Right atrium auricular region (tissue), 2 donors: ENCODE data around the gene MCF2L2. TPM values are rescaled to one million over a fixed set of nuclear protein-coding genes. Genes with fewer than 3 reads are reported as not detected.
A peak's percentile ranks its signal among the peaks of the same experiment; 100 is the strongest.

ENCODE experiments used
- DNase-seq: peaks from one replicate; pipeline ENCODE4 v3.0.0-alpha.2; 2019; ENCODE audit warnings: low spot score
- H3K27ac ChIP-seq, 2 donors: fragments of 200-600 bp; sonication (generic); 1 replicate in 1 of 2; 2 replicates in 1 of 2; pipeline ENCODE4 v1.5.1; 2016 to 2019
- H3K27me3 ChIP-seq, 2 donors: fragments of 200-600 bp; sonication (generic); one replicate each; pipeline versions ENCODE4 v1.5.1 to v1.6.0; 2017 to 2019
- H3K36me3 ChIP-seq: fragments of 200-600 bp; sonication (generic); one replicate; pipeline ENCODE4 v1.5.1; 2016
- H3K4me1 ChIP-seq, 2 donors: fragments of 200-600 bp; sonication (generic); one replicate each; pipeline versions ENCODE4 v1.5.1 to v1.6.0; 2017 to 2019
- H3K4me3 ChIP-seq, 2 donors: fragments of 200-600 bp; sonication (generic); 1 replicate in 1 of 2; 2 replicates in 1 of 2; pipeline ENCODE4 v1.5.1; 2017 to 2019; ENCODE audit warnings: mild to moderate bottlenecking in 1 of 2, moderate library complexity in 1 of 2
- H3K9me3 ChIP-seq, 2 donors: fragments of 200-600 bp; sonication (generic); one replicate each; pipeline ENCODE4 v1.5.1; 2019
- total RNA-seq, 2 donors: library from RNA; depleted of rRNA; stranded (reverse); fragments of >200 nt; gene quantifications; one replicate each; pipeline ENCODE4 v1.1.0, GENCODE V29; 2016
- TF ChIP-seq, protein P1 (sequence below), 2 donors: fragments of 200-600 bp; sonication (generic); IDR thresholded peaks; one replicate each; pipeline ENCODE4 v1.5.1; 2019; ENCODE audit warnings: antibody characterized with exemption in 2 of 2

The MCF2L2 gene
- total RNA-seq, 2 donors from 2014 or later, result 0.08 TPM; not detected in 1

DNA sequence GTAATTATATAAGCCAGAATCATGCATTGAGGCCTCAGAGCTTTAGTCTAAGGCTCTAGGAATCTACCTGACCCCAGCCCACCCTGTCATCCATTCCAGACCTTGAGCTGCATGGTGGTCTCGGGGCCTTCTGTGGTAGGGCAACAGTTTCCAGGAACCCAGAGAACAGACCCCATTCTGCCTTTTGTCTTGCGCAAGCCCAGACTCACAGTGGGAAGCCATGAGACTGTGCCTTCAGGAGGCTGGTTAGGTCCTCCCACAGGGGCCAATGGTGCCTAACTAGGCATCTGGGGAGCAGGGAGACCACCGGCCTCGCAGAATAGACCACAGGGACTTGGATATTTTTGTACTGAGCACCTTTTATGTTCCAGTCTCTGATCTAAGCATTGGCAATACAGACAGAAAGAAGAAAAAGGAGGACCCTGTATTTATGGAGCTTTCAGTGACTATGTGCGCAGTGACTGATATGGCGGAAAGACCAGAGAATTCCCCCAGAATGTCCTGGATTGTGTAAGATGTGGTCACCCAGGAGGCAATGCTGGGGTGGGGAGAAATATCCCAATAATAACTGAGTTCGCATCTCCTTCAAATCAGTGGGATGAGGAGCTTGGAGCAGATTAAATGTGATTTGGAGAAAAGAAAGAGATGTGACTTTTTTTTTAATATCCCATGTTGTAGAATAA lies 40.1 kb downstream of the MCF2L2 start:
- no peaks in the 10 kb centered on the region for H3K36me3 ChIP-seq
- H3K27me3 ChIP-seq, result no peaks in the 10 kb centered on the region
- no peak for DNase-seq
- no peak overlapping the region for H3K27ac ChIP-seq
- TF ChIP-seq, protein P1, sequence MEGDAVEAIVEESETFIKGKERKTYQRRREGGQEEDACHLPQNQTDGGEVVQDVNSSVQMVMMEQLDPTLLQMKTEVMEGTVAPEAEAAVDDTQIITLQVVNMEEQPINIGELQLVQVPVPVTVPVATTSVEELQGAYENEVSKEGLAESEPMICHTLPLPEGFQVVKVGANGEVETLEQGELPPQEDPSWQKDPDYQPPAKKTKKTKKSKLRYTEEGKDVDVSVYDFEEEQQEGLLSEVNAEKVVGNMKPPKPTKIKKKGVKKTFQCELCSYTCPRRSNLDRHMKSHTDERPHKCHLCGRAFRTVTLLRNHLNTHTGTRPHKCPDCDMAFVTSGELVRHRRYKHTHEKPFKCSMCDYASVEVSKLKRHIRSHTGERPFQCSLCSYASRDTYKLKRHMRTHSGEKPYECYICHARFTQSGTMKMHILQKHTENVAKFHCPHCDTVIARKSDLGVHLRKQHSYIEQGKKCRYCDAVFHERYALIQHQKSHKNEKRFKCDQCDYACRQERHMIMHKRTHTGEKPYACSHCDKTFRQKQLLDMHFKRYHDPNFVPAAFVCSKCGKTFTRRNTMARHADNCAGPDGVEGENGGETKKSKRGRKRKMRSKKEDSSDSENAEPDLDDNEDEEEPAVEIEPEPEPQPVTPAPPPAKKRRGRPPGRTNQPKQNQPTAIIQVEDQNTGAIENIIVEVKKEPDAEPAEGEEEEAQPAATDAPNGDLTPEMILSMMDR (IDR thresholded peaks at IDR 0.05), result no peak
- no peak overlapping the region for H3K4me3 ChIP-seq
- peaks cover 0 to 5% of the 10 kb centered on the region in 2 donors for H3K4me1 ChIP-seq
- no peaks in the 10 kb centered on the region for H3K9me3 ChIP-seq

DNA sequence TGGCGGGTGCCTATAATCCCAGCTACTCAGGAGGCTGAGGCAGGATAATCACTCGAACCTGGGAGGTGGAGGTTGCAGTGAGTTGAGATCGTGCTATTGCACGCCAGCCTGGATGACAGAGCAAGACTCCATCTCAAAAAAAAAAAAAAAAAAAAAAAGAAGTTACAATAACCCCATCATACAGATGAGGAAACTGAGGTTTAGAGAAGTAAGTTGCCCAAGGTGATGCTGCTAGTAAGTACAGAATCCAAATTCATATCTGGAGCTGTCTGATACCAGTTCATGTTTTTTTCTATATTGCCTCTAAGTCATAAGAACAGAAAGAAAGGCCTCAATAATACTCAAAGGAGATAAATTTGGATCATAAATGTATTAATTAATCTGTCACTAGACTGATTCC lies 40.6 kb downstream of the MCF2L2 start:
- H3K27ac ChIP-seq, result no peak overlapping the region
- TF ChIP-seq, protein P1 (IDR thresholded peaks at IDR 0.05), result no peak
- H3K4me3 ChIP-seq, result no peak overlapping the region
- no peaks in the 10 kb centered on the region for H3K27me3 ChIP-seq
- peaks cover 0 to 5% of the 10 kb centered on the region in 2 donors for H3K4me1 ChIP-seq
- DNase-seq, result no peak
- no peaks in the 10 kb centered on the region for H3K36me3 ChIP-seq
- H3K9me3 ChIP-seq, result no peaks in the 10 kb centered on the region

DNA sequence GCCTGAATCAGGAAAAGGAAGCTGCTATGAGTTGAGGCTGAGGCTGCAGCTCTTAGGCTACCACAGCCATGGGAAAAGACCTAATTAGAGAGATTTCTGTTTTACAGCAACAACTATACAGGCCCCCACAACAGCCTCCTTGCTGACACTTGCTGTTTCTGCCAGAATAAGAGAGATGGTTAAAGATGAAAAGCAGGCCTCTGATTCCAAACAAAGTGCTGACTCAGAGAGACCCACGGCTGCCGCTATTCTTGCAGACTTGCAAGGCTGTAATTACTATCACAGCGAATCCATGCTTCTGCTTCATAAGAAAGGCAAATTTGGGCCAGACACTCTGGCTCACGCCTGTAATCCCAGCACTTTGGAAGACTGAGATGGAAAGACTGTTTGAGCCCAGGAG lies 41.8 kb downstream of the MCF2L2 start:
- H3K27me3 ChIP-seq, result no peaks in the 10 kb centered on the region
- H3K4me3 ChIP-seq, result no peak overlapping the region
- H3K4me1 ChIP-seq, result peaks cover 0 to 5% of the 10 kb centered on the region in 2 donors
- no peak for DNase-seq
- H3K9me3 ChIP-seq, result no peaks in the 10 kb centered on the region
- no peak overlapping the region for H3K27ac ChIP-seq
- TF ChIP-seq, protein P1 (IDR thresholded peaks at IDR 0.05), result no peak
- no peaks in the 10 kb centered on the region for H3K36me3 ChIP-seq

DNA sequence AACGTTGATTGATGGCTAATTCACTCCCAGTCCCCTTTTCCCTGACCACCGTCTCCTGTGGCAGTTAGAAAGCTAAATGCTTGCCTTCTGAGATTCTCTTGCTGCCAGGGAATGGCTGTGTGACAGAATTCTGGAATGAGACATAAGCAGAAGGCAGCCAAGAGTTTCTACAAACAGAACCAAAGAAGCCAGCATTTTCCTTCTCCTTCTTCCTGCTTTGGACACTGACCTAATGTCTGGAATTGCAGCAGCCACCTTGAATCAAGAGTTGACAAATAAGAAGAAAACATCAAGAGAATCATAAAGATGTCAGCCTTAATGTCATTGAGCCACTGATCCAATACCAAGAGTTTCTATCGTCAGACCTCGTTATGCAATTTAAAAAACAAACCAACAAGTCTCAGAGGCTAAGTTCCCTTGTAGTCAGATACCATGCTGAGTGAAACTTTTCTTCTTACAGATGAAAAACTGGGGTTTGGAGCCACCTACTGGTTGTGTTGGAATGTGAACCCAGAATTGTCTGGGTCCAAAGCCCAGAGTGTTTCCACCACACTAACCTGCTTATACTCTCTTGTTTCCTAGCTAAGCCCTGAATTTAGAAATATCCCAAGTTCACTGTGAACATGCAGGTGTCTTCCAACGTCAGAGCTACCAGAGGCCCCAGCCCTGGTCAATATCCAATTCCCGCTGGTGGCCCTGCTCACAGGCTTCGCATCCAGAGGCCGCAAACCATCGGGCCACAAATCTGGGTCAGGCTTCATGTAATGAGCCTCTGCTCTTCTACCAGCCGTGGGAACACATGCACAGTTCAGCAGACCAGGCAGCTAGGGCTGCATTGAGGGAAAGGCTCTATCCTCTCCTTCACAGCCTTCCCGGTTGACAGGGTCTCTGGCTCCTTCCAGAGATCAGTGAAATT lies 42.5 kb downstream of the MCF2L2 start:
- no peak for DNase-seq
- TF ChIP-seq, protein P1 (IDR thresholded peaks at IDR 0.05), result peak; percentile 71 to 79
- H3K4me1 ChIP-seq, result peaks cover 0 to 5% of the 10 kb centered on the region in 2 donors
- no peaks in the 10 kb centered on the region for H3K36me3 ChIP-seq
- H3K9me3 ChIP-seq, result no peaks in the 10 kb centered on the region
- H3K4me3 ChIP-seq, result no peak overlapping the region
- no peaks in the 10 kb centered on the region for H3K27me3 ChIP-seq
- H3K27ac ChIP-seq, result no peak overlapping the region

DNA sequence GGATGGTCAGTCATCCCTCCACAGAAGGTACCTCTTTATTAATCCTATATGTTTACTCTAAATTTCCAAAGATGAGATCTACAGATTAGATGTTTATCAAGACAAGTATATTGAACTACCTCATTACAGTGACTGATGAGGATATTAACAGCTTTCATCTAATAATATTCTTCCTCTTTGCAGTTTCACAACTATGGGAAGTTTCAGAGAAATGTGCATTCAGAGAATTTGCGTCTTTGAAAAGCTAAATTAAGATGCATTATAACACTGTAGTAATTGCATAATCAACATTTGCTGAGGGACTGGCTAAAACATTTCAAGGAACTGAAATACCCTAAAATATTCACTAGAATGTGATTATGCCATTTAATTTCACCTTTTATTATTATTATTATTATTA lies 46.7 kb downstream of the MCF2L2 start:
- Histone ChIP-seq H3K9me3 (no peaks in the 10 kb centered on the region), H3K27me3 (no peaks in the 10 kb centered on the region), H3K36me3 (no peaks in the 10 kb centered on the region), H3K4me3 (no peak overlapping the region), H3K27ac (no peak overlapping the region), H3K4me1 (peaks cover 0 to 5% of the 10 kb centered on the region in 2 donors)
- no peak for DNase-seq
- TF ChIP-seq, protein P1 (IDR thresholded peaks at IDR 0.05), result no peak
